ENCODE data around the gene GRIN2A.

DNA sequence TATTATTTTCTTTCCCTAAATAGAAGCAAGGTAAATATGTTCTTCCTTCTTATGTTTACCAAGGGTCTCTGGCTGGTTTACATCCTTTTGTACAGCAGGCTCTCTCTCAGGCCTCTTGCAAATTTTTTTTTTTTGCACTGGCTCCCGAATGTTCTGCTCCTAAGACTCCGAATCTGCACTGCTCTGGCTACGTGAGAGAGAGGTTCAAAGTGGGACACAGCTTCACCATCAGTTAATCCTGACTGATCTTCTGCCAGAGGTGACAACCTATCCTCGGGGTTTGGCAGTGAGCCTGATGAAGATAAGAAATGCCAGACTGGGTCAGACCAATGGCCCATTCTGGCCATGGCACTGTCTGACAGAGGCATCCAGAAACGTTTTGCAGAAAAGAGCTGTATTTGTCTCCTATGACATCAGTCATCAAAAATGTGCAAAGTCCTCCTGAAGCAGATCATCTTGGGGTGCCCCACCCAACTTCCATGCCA is 136.9 kb downstream of the GRIN2A start:
- TF ChIP-seq POLR2A (IDR thresholded peaks at IDR 0.05) = no peak
- TF ChIP-seq, protein P1, sequence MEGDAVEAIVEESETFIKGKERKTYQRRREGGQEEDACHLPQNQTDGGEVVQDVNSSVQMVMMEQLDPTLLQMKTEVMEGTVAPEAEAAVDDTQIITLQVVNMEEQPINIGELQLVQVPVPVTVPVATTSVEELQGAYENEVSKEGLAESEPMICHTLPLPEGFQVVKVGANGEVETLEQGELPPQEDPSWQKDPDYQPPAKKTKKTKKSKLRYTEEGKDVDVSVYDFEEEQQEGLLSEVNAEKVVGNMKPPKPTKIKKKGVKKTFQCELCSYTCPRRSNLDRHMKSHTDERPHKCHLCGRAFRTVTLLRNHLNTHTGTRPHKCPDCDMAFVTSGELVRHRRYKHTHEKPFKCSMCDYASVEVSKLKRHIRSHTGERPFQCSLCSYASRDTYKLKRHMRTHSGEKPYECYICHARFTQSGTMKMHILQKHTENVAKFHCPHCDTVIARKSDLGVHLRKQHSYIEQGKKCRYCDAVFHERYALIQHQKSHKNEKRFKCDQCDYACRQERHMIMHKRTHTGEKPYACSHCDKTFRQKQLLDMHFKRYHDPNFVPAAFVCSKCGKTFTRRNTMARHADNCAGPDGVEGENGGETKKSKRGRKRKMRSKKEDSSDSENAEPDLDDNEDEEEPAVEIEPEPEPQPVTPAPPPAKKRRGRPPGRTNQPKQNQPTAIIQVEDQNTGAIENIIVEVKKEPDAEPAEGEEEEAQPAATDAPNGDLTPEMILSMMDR (IDR thresholded peaks at IDR 0.05) = no peak

All from adrenal gland (tissue), 5 donors.